GM12873 (cell line): ENCODE results near the gene ADGRL3.

ENCODE experiments used
- TF ChIP-seq, protein P1 (sequence below): IDR thresholded peaks from 2 replicates; pipeline ENCODE4 v1.5.1; 2012; ENCODE audit warnings: low read depth, mild to moderate bottlenecking, moderate library complexity, low read length, control low read depth; ENCODE audit not compliant: insufficient read depth; ENCODE audit errors: missing control alignments

Gene ADGRL3

DNA sequence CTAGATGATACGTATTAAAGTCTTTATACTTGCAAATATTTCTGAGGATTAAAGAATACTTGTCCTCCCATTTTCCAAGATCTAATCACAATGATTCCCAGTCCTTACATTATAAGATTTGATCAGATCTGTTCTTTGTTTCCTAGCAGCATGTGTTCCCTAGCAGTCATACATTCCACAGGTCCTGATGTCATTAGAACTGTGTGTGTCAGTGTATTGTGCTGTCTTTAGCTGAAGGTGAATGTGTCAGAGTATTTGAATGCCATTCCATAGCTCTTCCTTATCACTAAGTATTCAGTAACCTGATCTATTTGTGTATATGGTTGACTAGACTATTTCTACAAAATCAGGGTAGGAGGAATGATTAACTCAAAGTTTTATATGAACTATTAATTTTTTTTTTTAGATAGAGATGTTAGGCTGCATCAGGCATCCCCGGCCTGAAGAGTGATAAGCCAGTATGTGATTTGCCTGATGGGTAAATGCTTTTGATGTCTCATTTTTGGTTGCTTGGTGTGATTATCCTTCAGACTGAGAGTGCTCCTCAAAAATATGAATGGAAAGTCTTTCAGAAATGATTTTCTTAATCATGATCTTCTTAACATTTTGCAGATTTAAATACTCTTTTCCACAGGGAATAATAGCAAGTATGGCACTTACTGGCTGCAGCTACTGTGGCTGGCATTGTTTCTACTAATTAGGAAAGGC is 4.4 kb downstream of the ADGRL3 start:
- TF ChIP-seq, protein P1, sequence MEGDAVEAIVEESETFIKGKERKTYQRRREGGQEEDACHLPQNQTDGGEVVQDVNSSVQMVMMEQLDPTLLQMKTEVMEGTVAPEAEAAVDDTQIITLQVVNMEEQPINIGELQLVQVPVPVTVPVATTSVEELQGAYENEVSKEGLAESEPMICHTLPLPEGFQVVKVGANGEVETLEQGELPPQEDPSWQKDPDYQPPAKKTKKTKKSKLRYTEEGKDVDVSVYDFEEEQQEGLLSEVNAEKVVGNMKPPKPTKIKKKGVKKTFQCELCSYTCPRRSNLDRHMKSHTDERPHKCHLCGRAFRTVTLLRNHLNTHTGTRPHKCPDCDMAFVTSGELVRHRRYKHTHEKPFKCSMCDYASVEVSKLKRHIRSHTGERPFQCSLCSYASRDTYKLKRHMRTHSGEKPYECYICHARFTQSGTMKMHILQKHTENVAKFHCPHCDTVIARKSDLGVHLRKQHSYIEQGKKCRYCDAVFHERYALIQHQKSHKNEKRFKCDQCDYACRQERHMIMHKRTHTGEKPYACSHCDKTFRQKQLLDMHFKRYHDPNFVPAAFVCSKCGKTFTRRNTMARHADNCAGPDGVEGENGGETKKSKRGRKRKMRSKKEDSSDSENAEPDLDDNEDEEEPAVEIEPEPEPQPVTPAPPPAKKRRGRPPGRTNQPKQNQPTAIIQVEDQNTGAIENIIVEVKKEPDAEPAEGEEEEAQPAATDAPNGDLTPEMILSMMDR = no peak

DNA sequence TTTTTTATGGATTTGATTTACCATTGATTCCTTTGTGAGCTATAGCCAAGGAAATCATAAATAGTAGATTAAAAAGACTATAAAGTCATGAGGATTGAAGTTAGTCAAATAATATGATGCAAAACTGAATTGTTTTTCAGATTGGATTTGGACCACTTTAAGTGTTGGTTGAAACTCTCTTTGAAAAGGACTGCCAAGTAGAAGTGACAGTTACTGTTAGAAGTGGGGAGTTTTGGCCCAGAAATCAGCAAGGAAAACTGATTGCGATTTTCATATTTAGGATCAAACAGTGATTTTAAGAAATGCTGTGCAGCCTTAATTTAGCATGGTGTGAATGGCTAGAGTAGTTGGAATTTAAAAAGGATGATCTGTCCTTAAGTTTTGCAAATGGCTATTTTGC is 4.9 kb downstream of the ADGRL3 start:
- TF ChIP-seq, protein P1 = no peak

DNA sequence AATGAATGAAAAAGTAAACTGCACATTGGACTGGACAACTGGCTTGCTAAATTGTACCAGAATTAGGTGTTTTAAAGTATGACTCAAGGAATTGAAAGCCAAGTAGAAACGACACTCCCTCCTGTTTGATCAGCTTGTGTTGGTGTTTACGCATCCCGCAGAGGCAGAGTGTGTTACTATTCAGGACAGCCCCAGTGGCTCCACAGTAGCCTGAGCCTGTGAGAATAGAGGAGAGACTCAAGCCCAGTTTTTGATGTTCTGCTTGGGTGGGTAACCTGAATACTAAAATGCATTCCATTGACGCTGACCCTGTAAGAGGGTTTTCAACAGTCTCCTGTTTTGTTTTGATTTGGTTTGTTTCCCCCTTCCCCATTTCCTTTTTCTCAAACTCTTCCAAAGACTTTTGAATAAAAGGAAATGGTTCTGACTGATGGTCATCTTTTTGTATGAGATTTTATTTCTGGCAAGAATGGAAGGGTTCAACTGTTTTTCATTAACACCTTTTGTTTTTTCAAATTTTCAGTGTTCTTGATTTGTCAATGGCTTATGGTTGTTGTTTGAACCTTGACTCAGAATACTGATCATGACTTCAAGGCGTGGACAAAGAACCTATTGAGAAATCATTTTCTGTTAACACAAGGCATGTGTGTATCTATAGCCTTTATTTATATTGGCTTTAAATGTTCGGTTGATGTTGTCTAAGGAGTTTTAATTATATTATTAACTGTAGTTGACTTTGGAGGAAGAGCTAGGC is 10.2 kb downstream of the ADGRL3 start:
- TF ChIP-seq, protein P1 = no peak

DNA sequence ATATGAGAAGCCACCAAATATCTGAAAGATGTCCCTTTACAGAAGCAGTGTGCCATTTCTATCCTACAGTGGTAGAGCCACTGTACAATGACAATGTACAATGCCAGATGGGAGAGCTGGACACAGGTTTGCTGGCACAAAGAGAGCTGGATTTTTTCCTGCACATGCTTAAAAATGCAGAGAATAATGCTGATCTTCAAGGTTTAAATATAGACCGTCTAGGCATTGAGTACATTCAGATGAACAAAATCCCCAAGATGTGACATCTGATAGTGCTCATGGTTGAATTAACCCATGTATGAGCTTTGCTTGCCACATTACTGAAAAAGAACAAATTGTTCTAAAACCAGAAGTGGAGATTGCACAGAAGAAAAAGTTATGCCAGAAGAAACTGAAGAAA is 11.7 kb downstream of the ADGRL3 start:
- TF ChIP-seq, protein P1 = no peak

DNA sequence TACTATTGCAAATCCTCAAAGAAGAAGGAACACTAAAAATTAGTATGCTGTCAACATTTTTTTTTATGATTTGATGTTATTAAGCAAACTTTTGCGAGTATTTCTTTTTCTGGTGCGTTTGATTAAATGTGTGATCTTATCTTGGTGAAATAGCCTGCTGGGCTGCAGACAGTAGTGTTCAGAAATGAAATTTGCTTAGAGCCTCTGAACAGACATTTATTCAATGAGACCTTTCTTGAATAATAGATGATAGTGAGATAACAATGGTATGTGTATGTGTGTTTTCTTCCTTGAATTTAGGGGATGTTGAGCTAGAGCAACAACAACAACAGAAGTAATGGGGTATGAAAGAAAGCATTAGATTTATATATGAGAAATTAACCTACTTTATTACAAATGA is 12.7 kb downstream of the ADGRL3 start:
- TF ChIP-seq, protein P1 = no peak

DNA sequence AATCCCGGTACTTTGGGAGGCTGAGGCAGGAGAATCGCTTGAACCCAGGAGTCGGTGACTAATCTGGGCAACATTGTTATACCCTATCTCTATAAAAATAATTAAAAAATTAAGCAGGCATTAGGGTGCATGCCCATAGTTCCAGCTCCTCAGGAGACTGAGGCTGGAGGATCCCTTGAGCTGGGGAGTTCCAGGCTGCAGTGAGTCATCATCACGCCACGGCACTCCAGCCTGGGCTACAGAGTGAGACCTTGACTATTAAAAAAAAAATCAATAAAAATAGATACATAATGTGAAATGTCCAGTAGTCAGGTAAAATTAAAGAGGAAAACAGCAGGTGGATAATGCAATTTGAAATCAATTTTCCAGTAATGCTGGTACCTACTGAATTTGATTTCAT is 14.6 kb downstream of the ADGRL3 start:
- TF ChIP-seq, protein P1 = no peak

DNA sequence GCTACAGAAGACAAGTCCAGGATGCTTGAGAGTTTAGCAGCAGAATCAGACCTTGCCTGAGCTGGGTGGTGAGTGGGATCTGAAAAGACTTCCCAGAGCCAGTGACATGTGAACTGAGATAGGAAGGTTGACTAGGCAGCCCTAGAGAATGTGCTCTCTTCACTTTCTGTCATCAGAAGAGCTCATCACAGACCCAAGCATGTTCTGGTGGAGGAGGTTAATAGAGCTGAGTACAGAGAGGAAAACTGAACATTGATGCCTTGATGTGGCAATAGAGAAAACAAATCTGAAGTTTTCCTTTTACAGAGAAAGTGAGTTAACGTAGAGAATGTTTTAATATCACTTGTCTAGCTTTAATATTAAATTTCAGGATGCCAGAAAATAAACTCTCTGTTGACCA is 17.1 kb downstream of the ADGRL3 start:
- TF ChIP-seq, protein P1 = no peak
